H1 (cell line): Measurements from ENCODE around the gene ADAMTSL2. TPM values are rescaled to one million over a fixed set of nuclear protein-coding genes. Genes with fewer than 3 reads are reported as not detected.
A peak's percentile ranks its signal among the peaks of the same experiment; 100 is the strongest.

Experiments used
- CTCF ChIP-seq, 3 experiments: IDR thresholded peaks; 1 replicate in 2 of 3; 2 replicates in 1 of 3; pipeline versions ENCODE4 v1.5.1 to v1.6.1; 2011; ENCODE audit warnings: low read length in 3 of 3, mild to moderate bottlenecking in 3 of 3, inconsistent platforms in 2 of 3, low read depth in 1 of 3, moderate library complexity in 1 of 3; ENCODE audit not compliant: insufficient read depth in 1 of 3; ENCODE audit errors: control extremely low read depth in 1 of 3
- E2F6 ChIP-seq: IDR thresholded peaks from 2 replicates; pipeline ENCODE4 v1.6.1; 2012; ENCODE audit warnings: inconsistent platforms
- HDAC2 ChIP-seq, 2 experiments: fragments of 300-600 bp in 1 of 2; sonication (generic) in 1 of 2; IDR thresholded peaks; 2 replicates each; pipeline ENCODE4 v1.6.1; 2011 to 2012; ENCODE audit warnings: low read depth in 2 of 2, low read length in 2 of 2, mild to moderate bottlenecking in 2 of 2, moderate library complexity in 2 of 2, borderline replicate concordance in 1 of 2, inconsistent platforms in 1 of 2
- KDM4A ChIP-seq: IDR thresholded peaks from one replicate; pipeline ENCODE4 v1.7.1; 2012; ENCODE audit warnings: low read depth, mild to moderate bottlenecking, moderate library complexity, low read length, inconsistent platforms; ENCODE audit not compliant: severe bottlenecking
- NANOG ChIP-seq: IDR thresholded peaks from 2 replicates; pipeline ENCODE4 v1.6.1; 2011; ENCODE audit warnings: low read length, low read depth, mild to moderate bottlenecking, inconsistent platforms; ENCODE audit not compliant: insufficient read depth, poor library complexity, severe bottlenecking
- PHF8 ChIP-seq: fragments of 200-600 bp; sonication (generic); conservative IDR thresholded peaks from 2 replicates; pipeline ENCODE4 v1.7.1; 2012; ENCODE audit warnings: low read depth, mild to moderate bottlenecking, inconsistent platforms, low read length, moderate library complexity
- TEAD4 ChIP-seq: IDR thresholded peaks from 2 replicates; pipeline ENCODE4 v1.6.1; 2012; ENCODE audit warnings: low read depth, low read length, inconsistent platforms, mixed read lengths
- polyA plus RNA-seq, 7 experiments: library from polyadenylated mRNA; depleted of rRNA in 3 of 7; stranded (reverse) in 5 of 7; unstranded in 2 of 7; fragments of >200 nt in 5 of 7; fragments of 200-250 nt in 2 of 7; gene quantifications; 1 replicate in 5 of 7; 2 replicates in 1 of 7; 4 replicates in 1 of 7; pipeline versions ENCODE4 v1.2.1 to v1.2.3, GENCODE V29; 2011 to 2013; ENCODE audit warnings: missing spikeins in 2 of 7, mixed read lengths in 2 of 7
- total RNA-seq: library from RNA; stranded (reverse); fragmentation: NEBNext Ultra II Directional; extraction: Animal tissue kit (Norgen Biotek cat#: 25700); gene quantifications from 2 replicates; pipeline ENCODE4 v1.2.1, GENCODE V29; 2021

The ADAMTSL2 gene
- total and polyA plus RNA-seq, 2 of the 8 experiments (the other 6 are each of a cell fraction or from before 2014, with no cell fraction given) = 0.74 to 0.76 TPM

- TF ChIP-seq TEAD4 = no peak
- no peak for TF ChIP-seq NANOG
- no peak for TF ChIP-seq CTCF (IDR thresholded peaks at IDR 0.05; ENCODE audit: control extremely low read depth in 1 of 3, insufficient read depth in 1 of 3, low read depth in 1 of 3, low read length in 3 of 3)
- no peak for TF ChIP-seq KDM4A
- no peak for TF ChIP-seq HDAC2 (IDR thresholded peaks at IDR 0.05; ENCODE audit: borderline replicate concordance in 1 of 2, low read depth in 2 of 2, low read length in 2 of 2)
- TF ChIP-seq E2F6 = peak; percentile 30
- TF ChIP-seq PHF8 = no peak
Measured at GRCh38 chr9:133585481-133586351, 51.2 kb downstream of the ADAMTSL2 start (continued).
